PC-3 (cell line): Measurements from ENCODE around the gene KRTAP10-7. TPM values are rescaled to one million over a fixed set of nuclear protein-coding genes. Genes with fewer than 3 reads are reported as not detected.
"Not testable (repeated sequence)": the region's sequence is repeated elsewhere in the genome, so short reads cannot be mapped to it uniquely, and the experiment has no call there.

Source experiments
- ATAC-seq: fragments of 200-7000 bp; cut with Tn5 transposase; 2 replicates; pipeline ENCODE4 v1.9.1; 2020; ENCODE audit warnings: mild to moderate bottlenecking, moderate library complexity
- BruUV-seq: library from RNA; stranded (reverse); fragments of 400-500 nt; replicated peaks from 2 replicates; lab custom pipeline; 2021; lab: Mats Ljungman, UMichigan
- CTCF ChIA-PET: fragments of 300-600 bp; sonication (Branson Sonifier 250); formaldehyde crosslinking; loops from one replicate; lab custom pipeline; 2022; ENCODE audit warnings: antibody characterized with exemption; lab: Charles Lee
- POLR2A ChIA-PET: fragments of 300-600 bp; sonication (Branson Sonifier 250); formaldehyde crosslinking; loops from one replicate; lab custom pipeline; 2022; ENCODE audit warnings: antibody characterized with exemption; ENCODE audit not compliant: unreplicated experiment; lab: Charles Lee
- DNase-seq: peaks from one replicate; pipeline ENCODE4 v3.0.0-alpha.2; 2015
- H2AFZ ChIP-seq: fragments of 300-600 bp; sonication (generic); 2 replicates; pipeline ENCODE4 v1.6.0; 2016; ENCODE audit warnings: antibody characterized with exemption, low read length
- H3F3A ChIP-seq: fragments of 300-600 bp; sonication (generic); one replicate; pipeline ENCODE4 v1.6.0; 2017; ENCODE audit warnings: antibody characterized with exemption, low read length, control low read depth, mild to moderate bottlenecking; ENCODE audit not compliant: unreplicated experiment
- H3K27ac ChIP-seq: fragments of 300-600 bp; sonication (generic); 2 replicates; pipeline ENCODE4 v1.5.1; 2016; ENCODE audit warnings: mild to moderate bottlenecking, low read length
- H3K27me3 ChIP-seq: fragments of 300-600 bp; sonication (generic); 2 replicates; pipeline ENCODE4 v1.6.1; 2016; ENCODE audit warnings: low read length, mixed read lengths
- H3K36me3 ChIP-seq: fragments of 300-600 bp; sonication (generic); 2 replicates; pipeline ENCODE4 v1.6.1; 2016; ENCODE audit warnings: low read depth, mixed run types, low read length, mixed read lengths
- H3K4me1 ChIP-seq: fragments of 300-600 bp; sonication (generic); 2 replicates; pipeline ENCODE4 v1.5.1; 2016; ENCODE audit warnings: low read length; ENCODE audit not compliant: insufficient read depth
- H3K4me2 ChIP-seq: fragments of 300-600 bp; sonication (generic); 2 replicates; pipeline ENCODE4 v1.6.0; 2016; ENCODE audit warnings: low read length
- H3K4me3 ChIP-seq: fragments of 300-600 bp; sonication (generic); 2 replicates; pipeline ENCODE4 v1.5.1; 2016; ENCODE audit warnings: mild to moderate bottlenecking, low read length, mixed read lengths
- H3K79me2 ChIP-seq: fragments of 300-600 bp; sonication (generic); 2 replicates; pipeline ENCODE4 v1.6.1; 2017; ENCODE audit warnings: low read length, mixed read lengths
- H3K9ac ChIP-seq: fragments of 300-600 bp; sonication (generic); 2 replicates; pipeline ENCODE4 v1.6.0; 2016; ENCODE audit warnings: mild to moderate bottlenecking, low read length
- H3K9me2 ChIP-seq: fragments of 300-600 bp; sonication (generic); replicated peaks from 2 replicates; pipeline ENCODE4 v1.6.1; 2016; ENCODE audit warnings: mixed run types, low read length, mixed read lengths
- H3K9me3 ChIP-seq: fragments of 300-600 bp; sonication (generic); 2 replicates; pipeline ENCODE4 v1.6.1; 2016; ENCODE audit warnings: low read length, mixed read lengths
- H4K20me1 ChIP-seq: fragments of 300-600 bp; sonication (generic); 2 replicates; pipeline ENCODE4 v1.6.1; 2016; ENCODE audit warnings: low read length, mixed read lengths
- EZH2 ChIP-seq: fragments of 300-600 bp; sonication (generic); IDR thresholded peaks from one replicate; pipeline ENCODE4 v1.6.1; 2017; ENCODE audit warnings: antibody characterized with exemption, mild to moderate bottlenecking, low read length; ENCODE audit not compliant: unreplicated experiment
- EZH2phosphoT487 ChIP-seq: fragments of 300-600 bp; sonication (generic); IDR thresholded peaks from 2 replicates; pipeline ENCODE4 v1.6.1; 2018; ENCODE audit warnings: mild to moderate bottlenecking, antibody characterized with exemption, low read length, borderline replicate concordance
- intact Hi-C: fragments of 100-400 bp; cut with micrococcal nuclease; formaldehyde crosslinking; loops from 2 replicates; pipeline ENCODE4 v1.9.0; 2023
- total RNA-seq: library from RNA; depleted of rRNA; stranded (reverse); fragments of >200 nt; gene quantifications from 2 replicates; pipeline ENCODE4 v1.2.3, GENCODE V29; 2014
- TF ChIP-seq, protein P1 (sequence below): fragments of 300-600 bp; sonication (generic); conservative IDR thresholded peaks from 2 replicates; pipeline ENCODE4 v1.5.1; 2017; ENCODE audit warnings: antibody characterized with exemption, low read depth, mild to moderate bottlenecking, low read length

Gene KRTAP10-7
- total RNA-seq, 1 experiment from 2014 or later: not detected

DNA sequence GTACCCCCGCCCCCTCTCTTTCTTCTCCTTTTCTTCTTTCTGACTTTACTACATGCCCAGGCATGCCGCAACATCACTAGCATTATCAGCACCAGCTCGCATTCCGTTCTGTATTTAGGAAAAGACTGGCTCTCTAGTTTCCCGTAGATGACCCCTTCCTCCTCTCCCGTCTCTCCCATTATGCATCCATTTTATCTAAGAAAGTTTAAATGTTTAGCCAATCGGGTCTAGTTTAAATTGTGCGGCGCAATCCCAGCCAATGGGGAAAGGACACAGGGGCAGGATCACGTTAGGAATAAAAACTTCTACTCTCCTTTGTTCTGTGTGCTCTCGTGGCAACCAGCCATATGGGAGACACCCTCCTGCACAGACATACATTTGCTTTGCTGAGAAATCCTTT lies 2.3 kb upstream of the KRTAP10-7 start:
- Histone ChIP-seq H3K4me1 (peaks cover 12% of the 10 kb centered on the region), H3K9me3 (no peaks in the 10 kb centered on the region), H2AFZ (no peak overlapping the region), H3K27ac (no peak overlapping the region), H3K9ac (no peak overlapping the region), H3K79me2 (no peaks in the 10 kb centered on the region), H3K36me3 (no peaks in the 10 kb centered on the region), H3K4me3 (no peak overlapping the region), H3F3A (no peaks in the 10 kb centered on the region), H4K20me1 (no peaks in the 10 kb centered on the region), H3K27me3 (no peaks in the 10 kb centered on the region), H3K4me2 (no peak overlapping the region), H3K9me2 (no peaks in the 10 kb centered on the region)
- intact Hi-C loops: no loop called here
- ATAC-seq (no peak), DNase-seq (no peak)
- POLR2A ChIA-PET: no interaction called here
- TF ChIP-seq EZH2 (no peak), EZH2phosphoT487 (no peak)
- TF ChIP-seq, protein P1, sequence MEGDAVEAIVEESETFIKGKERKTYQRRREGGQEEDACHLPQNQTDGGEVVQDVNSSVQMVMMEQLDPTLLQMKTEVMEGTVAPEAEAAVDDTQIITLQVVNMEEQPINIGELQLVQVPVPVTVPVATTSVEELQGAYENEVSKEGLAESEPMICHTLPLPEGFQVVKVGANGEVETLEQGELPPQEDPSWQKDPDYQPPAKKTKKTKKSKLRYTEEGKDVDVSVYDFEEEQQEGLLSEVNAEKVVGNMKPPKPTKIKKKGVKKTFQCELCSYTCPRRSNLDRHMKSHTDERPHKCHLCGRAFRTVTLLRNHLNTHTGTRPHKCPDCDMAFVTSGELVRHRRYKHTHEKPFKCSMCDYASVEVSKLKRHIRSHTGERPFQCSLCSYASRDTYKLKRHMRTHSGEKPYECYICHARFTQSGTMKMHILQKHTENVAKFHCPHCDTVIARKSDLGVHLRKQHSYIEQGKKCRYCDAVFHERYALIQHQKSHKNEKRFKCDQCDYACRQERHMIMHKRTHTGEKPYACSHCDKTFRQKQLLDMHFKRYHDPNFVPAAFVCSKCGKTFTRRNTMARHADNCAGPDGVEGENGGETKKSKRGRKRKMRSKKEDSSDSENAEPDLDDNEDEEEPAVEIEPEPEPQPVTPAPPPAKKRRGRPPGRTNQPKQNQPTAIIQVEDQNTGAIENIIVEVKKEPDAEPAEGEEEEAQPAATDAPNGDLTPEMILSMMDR: no peak
- CTCF ChIA-PET: no interaction called here
- BruUV-seq: no TSS peak

DNA sequence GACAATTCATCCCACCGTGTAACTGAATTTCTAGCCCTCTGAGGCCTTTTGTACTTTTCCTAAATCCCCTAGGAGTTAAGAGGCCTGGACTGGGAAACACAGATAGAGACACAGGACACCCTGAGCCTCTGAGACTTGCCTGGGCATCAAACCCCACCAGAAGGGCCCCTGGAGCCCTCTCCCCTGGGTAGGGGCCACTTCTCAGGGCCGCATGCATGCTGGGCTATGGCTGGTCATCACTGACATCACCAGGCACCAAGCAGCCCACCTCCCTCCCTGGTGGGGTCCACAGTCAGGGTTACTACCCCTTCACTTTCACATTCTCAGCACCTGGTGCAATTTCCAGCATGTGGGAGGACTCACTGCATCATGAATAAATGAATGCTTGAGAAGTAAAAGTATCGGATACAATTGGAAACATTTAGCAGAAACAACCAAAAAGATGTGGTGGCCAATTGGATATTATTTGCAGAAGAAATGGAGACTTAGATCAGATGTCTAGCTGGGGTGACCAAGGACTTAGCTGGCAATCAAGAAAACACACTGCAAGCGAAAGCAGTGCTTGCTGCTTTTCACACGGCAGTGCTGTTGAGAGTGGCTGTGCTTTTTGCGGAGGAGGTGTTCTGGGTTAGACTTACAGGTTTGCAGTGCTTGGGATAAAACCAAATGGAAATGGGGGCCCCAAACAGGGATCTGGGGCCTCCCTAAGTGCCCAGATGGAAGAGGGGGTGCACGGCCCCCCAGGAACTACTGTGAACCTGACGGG lies 950 bp upstream of the KRTAP10-7 start:
- no peaks in the 10 kb centered on the region for H3K9me3 ChIP-seq
- ChIA-PET POLR2A (no interaction called here), CTCF (no interaction called here)
- H3K27me3 ChIP-seq: no peaks in the 10 kb centered on the region
- no peak overlapping the region for H3K4me3 ChIP-seq
- DNase-seq (no peak), ATAC-seq (no peak)
- no peak overlapping the region for H2AFZ ChIP-seq
- no peaks in the 10 kb centered on the region for H3K79me2 ChIP-seq
- no peak overlapping the region for H3K27ac ChIP-seq
- H3K36me3 ChIP-seq: no peaks in the 10 kb centered on the region
- no peak overlapping the region for H3K9ac ChIP-seq
- H4K20me1 ChIP-seq: no peaks in the 10 kb centered on the region
- peaks cover 12% of the 10 kb centered on the region for H3K4me1 ChIP-seq
- no peaks in the 10 kb centered on the region for H3F3A ChIP-seq
- intact Hi-C loops: no loop called here
- TF ChIP-seq, protein P1: no peak
- TF ChIP-seq EZH2: no peak
- no peak for TF ChIP-seq EZH2phosphoT487
- no peak overlapping the region for H3K4me2 ChIP-seq
- no TSS peak for BruUV-seq
- H3K9me2 ChIP-seq: no peaks in the 10 kb centered on the region

DNA sequence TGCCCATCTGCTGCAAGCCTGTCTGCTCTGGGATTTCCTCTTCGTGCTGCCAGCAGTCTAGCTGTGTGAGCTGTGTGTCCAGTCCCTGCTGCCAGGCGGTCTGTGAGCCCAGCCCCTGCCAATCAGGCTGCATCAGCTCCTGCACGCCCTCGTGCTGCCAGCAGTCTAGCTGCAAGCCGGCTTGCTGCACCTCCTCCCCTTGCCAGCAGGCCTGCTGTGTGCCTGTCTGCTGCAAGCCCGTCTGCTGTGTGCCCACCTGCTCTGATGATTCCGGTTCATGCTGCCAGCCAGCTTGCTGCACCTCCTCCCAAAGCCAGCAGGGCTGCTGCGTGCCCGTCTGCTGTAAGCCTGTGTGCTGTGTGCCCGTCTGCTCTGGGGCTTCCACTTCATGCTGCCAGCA lies 694 bp downstream of the KRTAP10-7 start:
- ATAC-seq, H3K4me1 ChIP-seq, H3K79me2 ChIP-seq, DNase-seq, H3K9ac ChIP-seq, H3K27me3 ChIP-seq, BruUV-seq, H4K20me1 ChIP-seq, intact Hi-C loops, H3K27ac ChIP-seq, POLR2A ChIA-PET, H3K4me3 ChIP-seq, H3K9me2 ChIP-seq, H3K36me3 ChIP-seq, H3K9me3 ChIP-seq, H2AFZ ChIP-seq, H3K4me2 ChIP-seq, H3F3A ChIP-seq: not testable (repeated sequence)
- CTCF ChIA-PET: interaction anchor here (0.7 kb wide), 1 partner anchor 192 kb away, joined by 4 read pairs; no protein-coding TSS in a partner anchor
